ENCODE results near the gene TBC1D19. TPM values are rescaled to one million over a fixed set of nuclear protein-coding genes. Genes with fewer than 3 reads are reported as not detected.

TBC1D19 gene
- total and polyA plus RNA-seq, 2 donors from 2014 or later = 10.8 to 19.1 TPM

DNA sequence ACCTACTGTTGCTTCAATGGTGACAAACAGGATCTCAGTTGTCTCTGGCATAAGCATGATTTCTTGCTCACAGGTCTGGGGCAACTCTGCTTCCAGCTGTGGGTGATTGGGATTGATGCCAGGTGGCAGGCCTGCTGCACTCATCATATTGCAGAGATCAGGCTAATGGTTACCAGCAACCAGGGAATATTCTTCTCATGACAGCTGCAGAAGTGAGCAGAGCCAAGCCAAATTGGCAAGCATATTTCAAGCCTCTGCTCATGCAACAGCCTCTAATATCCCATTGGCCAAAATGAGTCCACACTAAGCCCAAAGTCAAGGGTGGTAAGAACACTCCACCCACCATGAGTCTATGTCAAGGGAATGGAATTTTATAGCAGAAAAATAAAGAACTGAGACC is 26.7 kb upstream of the TBC1D19 start:
- no peak for DNase-seq
- no peak overlapping the region for H3K9ac ChIP-seq (ENCODE audit: low read length in 3 of 3)
- FAIRE-seq = no peak
- no peaks in the 10 kb centered on the region for H3K27me3 ChIP-seq (ENCODE audit: control insufficient read depth, insufficient read depth, low read length)
- intact Hi-C loops (cut with DNase I) = no loop called here
- no peaks in the 10 kb centered on the region for H3K9me3 ChIP-seq (ENCODE audit: control insufficient read depth in 2 of 3, insufficient read depth in 1 of 3, low read length in 3 of 3)
- no peak overlapping the region for H3K27ac ChIP-seq (ENCODE audit: low read depth in 2 of 2, low read length in 2 of 2)
- TF ChIP-seq, protein P1, sequence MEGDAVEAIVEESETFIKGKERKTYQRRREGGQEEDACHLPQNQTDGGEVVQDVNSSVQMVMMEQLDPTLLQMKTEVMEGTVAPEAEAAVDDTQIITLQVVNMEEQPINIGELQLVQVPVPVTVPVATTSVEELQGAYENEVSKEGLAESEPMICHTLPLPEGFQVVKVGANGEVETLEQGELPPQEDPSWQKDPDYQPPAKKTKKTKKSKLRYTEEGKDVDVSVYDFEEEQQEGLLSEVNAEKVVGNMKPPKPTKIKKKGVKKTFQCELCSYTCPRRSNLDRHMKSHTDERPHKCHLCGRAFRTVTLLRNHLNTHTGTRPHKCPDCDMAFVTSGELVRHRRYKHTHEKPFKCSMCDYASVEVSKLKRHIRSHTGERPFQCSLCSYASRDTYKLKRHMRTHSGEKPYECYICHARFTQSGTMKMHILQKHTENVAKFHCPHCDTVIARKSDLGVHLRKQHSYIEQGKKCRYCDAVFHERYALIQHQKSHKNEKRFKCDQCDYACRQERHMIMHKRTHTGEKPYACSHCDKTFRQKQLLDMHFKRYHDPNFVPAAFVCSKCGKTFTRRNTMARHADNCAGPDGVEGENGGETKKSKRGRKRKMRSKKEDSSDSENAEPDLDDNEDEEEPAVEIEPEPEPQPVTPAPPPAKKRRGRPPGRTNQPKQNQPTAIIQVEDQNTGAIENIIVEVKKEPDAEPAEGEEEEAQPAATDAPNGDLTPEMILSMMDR (IDR thresholded peaks at IDR 0.05; ENCODE audit: borderline replicate concordance, extremely low read depth, insufficient read depth) = no peak
- H3K36me3 ChIP-seq (ENCODE audit: control insufficient read depth in 2 of 3, insufficient read depth in 3 of 3, low read length in 3 of 3) = no peaks in the 10 kb centered on the region
- H3K4me1 ChIP-seq (ENCODE audit: control insufficient read depth in 2 of 3, insufficient read depth in 2 of 3, low read depth in 1 of 3, low read length in 3 of 3) = no peaks in the 10 kb centered on the region
- H3K4me3 ChIP-seq (ENCODE audit: low read length in 3 of 3) = no peak overlapping the region

DNA sequence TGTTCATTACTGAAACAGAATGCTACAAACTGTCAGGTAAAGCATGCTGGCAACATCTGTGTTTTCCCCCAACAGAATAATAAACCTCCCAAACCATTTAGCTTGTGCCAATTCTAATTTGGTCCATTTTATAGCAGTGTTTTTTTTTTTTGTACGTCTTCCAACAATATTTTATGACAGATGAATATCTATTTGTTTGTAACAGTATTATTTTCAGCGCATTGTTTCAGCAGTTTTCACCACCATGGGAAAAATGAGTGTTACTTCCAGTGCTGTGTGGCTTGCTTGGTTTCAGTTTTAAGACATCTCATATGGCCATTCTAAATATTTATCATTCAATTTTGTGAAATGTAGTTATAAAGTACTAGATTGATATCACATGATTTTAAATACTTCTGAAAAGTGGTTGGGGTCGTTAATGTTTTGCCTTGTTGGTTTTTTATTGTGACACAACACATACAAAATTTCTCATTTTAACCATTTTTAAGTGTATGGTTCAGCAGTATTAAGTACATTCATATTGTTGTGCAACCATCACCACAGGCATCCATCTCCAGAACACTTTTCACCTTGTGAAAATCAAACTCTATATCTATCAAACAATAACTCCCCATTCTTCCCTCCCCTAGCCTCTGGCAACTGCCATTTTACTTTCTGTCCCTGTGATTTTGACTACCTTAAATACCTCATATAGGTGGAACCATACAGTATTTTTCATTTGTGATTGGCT is 25.6 kb upstream of the TBC1D19 start:
- Histone ChIP-seq H3K4me1 (ENCODE audit: control insufficient read depth in 2 of 3, insufficient read depth in 2 of 3, low read depth in 1 of 3, low read length in 3 of 3) (no peaks in the 10 kb centered on the region), H3K9me3 (ENCODE audit: control insufficient read depth in 2 of 3, insufficient read depth in 1 of 3, low read length in 3 of 3) (no peaks in the 10 kb centered on the region), H3K27ac (ENCODE audit: low read depth in 2 of 2, low read length in 2 of 2) (no peak overlapping the region), H3K36me3 (ENCODE audit: control insufficient read depth in 2 of 3, insufficient read depth in 3 of 3, low read length in 3 of 3) (no peaks in the 10 kb centered on the region), H3K27me3 (ENCODE audit: control insufficient read depth, insufficient read depth, low read length) (no peaks in the 10 kb centered on the region), H3K4me3 (ENCODE audit: low read length in 3 of 3) (no peak overlapping the region), H3K9ac (ENCODE audit: low read length in 3 of 3) (no peak overlapping the region)
- TF ChIP-seq, protein P1 (IDR thresholded peaks at IDR 0.05; ENCODE audit: borderline replicate concordance, extremely low read depth, insufficient read depth) = no peak
- intact Hi-C loops (cut with DNase I) = no loop called here
- FAIRE-seq (no peak), DNase-seq (no peak)

DNA sequence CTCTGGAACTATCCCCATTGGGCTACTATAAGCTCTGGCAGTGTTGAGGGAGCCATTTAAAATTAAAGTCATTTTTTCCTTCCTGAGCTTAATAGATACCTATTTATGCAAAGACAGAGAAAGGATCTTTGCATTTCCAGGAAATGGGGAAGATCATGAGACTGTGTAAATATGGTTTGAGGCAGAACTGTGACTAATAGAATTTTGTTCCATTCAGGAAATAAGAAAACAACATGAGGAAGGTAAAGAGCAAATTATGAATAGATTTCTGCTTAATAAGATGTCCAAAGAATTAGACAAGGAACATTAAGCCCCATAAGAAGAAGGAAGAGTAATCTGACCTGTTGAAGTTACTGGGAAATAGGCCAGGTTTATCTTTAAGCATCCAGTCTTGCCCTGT is 17.8 kb upstream of the TBC1D19 start:
- Histone ChIP-seq H3K27me3 (ENCODE audit: control insufficient read depth, insufficient read depth, low read length) (no peaks in the 10 kb centered on the region), H3K9ac (ENCODE audit: low read length in 3 of 3) (no peak overlapping the region), H3K27ac (ENCODE audit: low read depth in 2 of 2, low read length in 2 of 2) (no peak overlapping the region), H3K4me3 (ENCODE audit: low read length in 3 of 3) (no peak overlapping the region), H3K9me3 (ENCODE audit: control insufficient read depth in 2 of 3, insufficient read depth in 1 of 3, low read length in 3 of 3) (no peaks in the 10 kb centered on the region), H3K36me3 (ENCODE audit: control insufficient read depth in 2 of 3, insufficient read depth in 3 of 3, low read length in 3 of 3) (no peaks in the 10 kb centered on the region), H3K4me1 (ENCODE audit: control insufficient read depth in 2 of 3, insufficient read depth in 2 of 3, low read depth in 1 of 3, low read length in 3 of 3) (no peaks in the 10 kb centered on the region)
- FAIRE-seq (no peak), DNase-seq (no peak)
- intact Hi-C loops (cut with DNase I) = no loop called here
- TF ChIP-seq, protein P1 (IDR thresholded peaks at IDR 0.05; ENCODE audit: borderline replicate concordance, extremely low read depth, insufficient read depth) = no peak
